NCI-H82 treated with DMSO at 0.1 percent for 48 hours (cell line): ENCODE results near the gene B4GALT1.

Experiments
- DNase-seq: peaks from one replicate; lab custom pipeline; 2025; ENCODE audit not compliant: unreplicated experiment; lab: John Stamatoyannopoulos, UW

Gene B4GALT1, protein sequence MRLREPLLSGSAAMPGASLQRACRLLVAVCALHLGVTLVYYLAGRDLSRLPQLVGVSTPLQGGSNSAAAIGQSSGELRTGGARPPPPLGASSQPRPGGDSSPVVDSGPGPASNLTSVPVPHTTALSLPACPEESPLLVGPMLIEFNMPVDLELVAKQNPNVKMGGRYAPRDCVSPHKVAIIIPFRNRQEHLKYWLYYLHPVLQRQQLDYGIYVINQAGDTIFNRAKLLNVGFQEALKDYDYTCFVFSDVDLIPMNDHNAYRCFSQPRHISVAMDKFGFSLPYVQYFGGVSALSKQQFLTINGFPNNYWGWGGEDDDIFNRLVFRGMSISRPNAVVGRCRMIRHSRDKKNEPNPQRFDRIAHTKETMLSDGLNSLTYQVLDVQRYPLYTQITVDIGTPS

GRCh38 chr9:33167084-33167971 is at the start of gene B4GALT1:
B4GALT1 (minus strand) TSS chr9:33167336; CDS start chr9:33167169, 167 bp downstream.
- peak; percentile 61 for DNase-seq

GRCh38 chr9:33211695-33212393 is 44.7 kb upstream of the B4GALT1 start:
- peak; percentile 46 for DNase-seq

DNA sequence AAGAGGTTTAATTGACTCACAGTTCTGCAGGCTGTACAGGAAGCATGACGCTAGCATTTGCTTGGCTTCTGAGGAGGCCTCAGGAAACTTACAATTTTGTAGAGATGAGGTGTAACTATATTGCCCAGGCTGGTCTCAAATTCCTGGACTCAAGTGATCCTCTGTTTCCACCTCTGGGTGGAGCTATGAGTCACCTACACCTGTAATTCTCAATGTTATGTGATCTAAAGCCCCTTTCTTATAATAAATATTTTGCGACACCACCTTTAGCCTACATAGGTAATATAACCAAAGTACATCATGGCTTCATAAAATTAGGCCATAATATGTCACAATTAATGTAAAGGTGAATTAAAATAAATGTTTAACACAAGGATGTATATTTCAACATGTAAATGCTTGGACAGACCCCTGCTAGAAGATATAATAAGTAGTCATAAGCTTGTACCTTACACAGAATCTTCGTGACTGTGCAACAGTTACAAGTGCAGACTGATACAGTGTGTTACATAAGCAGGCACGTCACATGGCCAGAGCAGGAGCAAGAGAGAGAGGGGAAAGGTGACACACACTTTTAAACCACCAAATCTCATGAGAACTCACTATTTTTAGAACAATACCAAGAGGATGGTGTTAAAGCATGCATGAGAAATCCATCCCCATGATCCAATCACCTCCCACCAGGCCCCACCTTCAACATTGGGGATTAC is 43.0 kb upstream of the B4GALT1 start:
- no peak for DNase-seq

GRCh38 chr9:33209394-33209793 is 42.3 kb upstream of the B4GALT1 start:
- DNase-seq, result no peak

- no peak for DNase-seq
Observed at GRCh38 chr9:33202552-33203201, 35.5 kb upstream of the B4GALT1 start.

DNA sequence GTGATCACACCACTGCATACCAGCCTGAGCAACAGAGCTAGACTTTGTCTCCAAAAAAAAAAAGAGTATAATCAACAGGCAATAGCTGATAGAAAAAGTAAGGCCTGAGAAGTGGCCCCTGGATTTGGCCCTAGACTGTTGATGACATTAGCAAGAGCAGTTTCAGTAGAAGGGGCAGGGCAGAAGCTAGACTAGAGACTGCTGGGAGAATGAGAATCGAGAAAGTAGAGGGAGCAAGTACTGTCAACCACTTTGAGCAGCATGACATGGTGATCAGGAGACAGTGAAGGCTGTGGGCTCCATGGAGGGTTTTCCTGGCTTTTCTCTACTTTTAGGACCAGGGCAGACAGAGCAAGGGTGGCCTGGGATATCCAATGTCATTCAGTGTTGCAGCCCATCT is 34.9 kb upstream of the B4GALT1 start:
- no peak for DNase-seq

DNA sequence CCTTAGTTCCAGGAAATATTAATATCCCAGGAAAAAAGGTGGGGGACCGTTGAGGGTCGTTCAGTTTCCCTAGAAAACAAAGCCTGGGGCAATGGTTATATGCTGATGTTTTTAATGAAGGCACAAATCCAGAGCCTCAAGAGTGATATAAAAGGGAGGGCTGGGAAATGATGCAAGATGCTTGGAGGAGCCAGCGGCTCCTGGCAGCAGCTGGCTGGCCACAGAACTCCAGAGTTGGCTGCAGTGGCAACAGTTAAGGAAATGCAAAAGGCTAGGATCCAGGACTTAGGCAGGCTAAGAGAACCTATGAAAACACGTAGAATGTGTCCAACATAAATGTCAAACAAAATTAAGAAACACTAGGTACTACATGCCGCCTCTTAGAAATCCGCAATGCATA is 31.0 kb upstream of the B4GALT1 start:
- DNase-seq, result no peak

- DNase-seq, result no peak
Observed at GRCh38 chr9:33197279-33198152, 30.4 kb upstream of the B4GALT1 start.

GRCh38 chr9:33196736-33197135 is 29.6 kb upstream of the B4GALT1 start:
- DNase-seq, result no peak

- DNase-seq, result no peak
Observed at GRCh38 chr9:33193818-33194217, 26.7 kb upstream of the B4GALT1 start.

DNA sequence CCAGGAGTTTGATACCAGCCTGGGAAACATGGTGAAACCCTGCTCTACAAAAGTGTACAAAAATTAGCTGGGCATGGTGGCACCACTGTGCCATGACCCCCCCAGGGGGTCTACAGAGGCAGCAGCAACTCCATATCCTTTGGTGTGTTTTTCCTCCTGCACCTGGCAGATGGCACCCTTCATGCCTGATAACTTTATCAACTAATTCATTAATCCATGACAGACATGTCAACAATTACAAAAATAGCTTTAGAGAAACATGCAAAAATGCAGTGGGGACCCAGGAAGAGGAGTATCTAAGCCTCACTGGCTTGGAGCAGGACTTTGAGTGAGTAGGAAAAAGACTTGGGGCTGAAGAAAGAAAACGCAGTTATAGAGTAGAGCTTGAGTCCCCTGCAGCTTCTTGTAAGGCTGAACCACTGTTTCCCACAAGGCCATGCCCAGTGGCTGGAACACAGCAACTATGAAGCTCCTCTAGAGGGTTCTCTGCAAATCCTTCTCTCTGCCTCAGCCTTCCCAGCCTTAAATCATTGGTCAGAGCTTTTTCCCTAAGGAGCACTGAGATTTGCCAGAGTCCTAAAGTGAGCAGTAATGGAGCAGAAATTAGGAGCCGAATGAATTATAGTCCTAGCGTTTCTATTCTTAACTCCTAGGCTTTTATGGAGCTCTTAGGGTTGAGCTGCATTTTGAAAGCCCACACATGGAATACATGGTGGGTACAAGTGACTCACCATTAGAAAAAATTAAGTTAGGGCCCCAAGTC is 25.5 kb upstream of the B4GALT1 start:
- no peak for DNase-seq

GRCh38 chr9:33190021-33190705 is 23.0 kb upstream of the B4GALT1 start:
- no peak for DNase-seq

- DNase-seq, result no peak
Observed at GRCh38 chr9:33189331-33189791, 22.2 kb upstream of the B4GALT1 start.

GRCh38 chr9:33188711-33189110 is 21.6 kb upstream of the B4GALT1 start:
- DNase-seq, result no peak

- no peak for DNase-seq
Observed at GRCh38 chr9:33187519-33188218, 20.5 kb upstream of the B4GALT1 start.

GRCh38 chr9:33186457-33187168 is 19.5 kb upstream of the B4GALT1 start:
- DNase-seq, result no peak

- DNase-seq, result no peak
Observed at GRCh38 chr9:33185858-33186257, 18.7 kb upstream of the B4GALT1 start.
